ENCODE data around the gene DOCK9. TPM values are rescaled to one million over a fixed set of nuclear protein-coding genes. Genes with fewer than 3 reads are reported as not detected.

The DOCK9 gene
- polyA plus RNA-seq, 1 donor (not counting 4 experiments of a cell fraction or from before 2014, with no cell fraction given): 110 TPM

DNA sequence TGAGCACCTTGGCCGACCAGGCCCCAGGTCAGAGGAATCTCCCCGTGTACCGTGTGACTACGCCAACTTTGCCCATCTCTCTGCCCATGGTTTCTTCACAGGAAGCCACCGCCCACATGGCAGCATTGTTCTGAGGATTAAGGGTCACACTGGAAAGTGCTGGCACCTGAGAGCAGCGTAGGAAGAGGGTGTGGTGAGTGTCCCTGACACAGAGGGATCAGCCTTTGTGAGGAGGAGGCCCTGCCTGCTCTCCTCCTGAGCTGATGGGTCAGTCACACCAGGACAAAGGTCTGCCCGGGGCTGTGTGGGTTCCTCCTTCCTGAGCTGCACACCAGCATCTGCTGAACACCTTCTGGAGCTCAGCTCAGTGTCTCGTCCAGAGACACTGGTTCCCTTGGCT, 193.2 kb downstream of the DOCK9 start:
- no peak overlapping the region for H3K9ac ChIP-seq (ENCODE audit: control insufficient read depth, extremely low read depth, insufficient read depth, low read length)
- no peaks in the 10 kb centered on the region for H3K4me1 ChIP-seq (ENCODE audit: control insufficient read depth, extremely low read depth, insufficient read depth, low read length)
- DNase-seq (ENCODE audit: low read depth, low spot score) (no peak), FAIRE-seq (no peak)
- H3K79me2 ChIP-seq (ENCODE audit: control insufficient read depth, insufficient read depth, low read length): no peaks in the 10 kb centered on the region
- H3K4me3 ChIP-seq (ENCODE audit: control insufficient read depth in 2 of 3, extremely low read depth in 1 of 3, insufficient read depth in 2 of 3, low read depth in 1 of 3, low read length in 3 of 3): no peak overlapping the region
- no peak overlapping the region for H2AFZ ChIP-seq (ENCODE audit: control insufficient read depth, low read length)
- no peaks in the 10 kb centered on the region for H3K36me3 ChIP-seq (ENCODE audit: control insufficient read depth in 2 of 2, extremely low read depth in 1 of 2, insufficient read depth in 2 of 2, low read length in 2 of 2)
- H4K20me1 ChIP-seq (ENCODE audit: control insufficient read depth, extremely low read depth, insufficient read depth, low read length): no peaks in the 10 kb centered on the region
- no peak overlapping the region for H3K4me2 ChIP-seq (ENCODE audit: control insufficient read depth, extremely low read depth, insufficient read depth, low read depth, low read length)
- no peaks in the 10 kb centered on the region for H3K9me1 ChIP-seq (ENCODE audit: control insufficient read depth, extremely low read depth, insufficient read depth, low read length)
- peaks cover 3% of the 10 kb centered on the region for H3K27me3 ChIP-seq (ENCODE audit: control insufficient read depth, extremely low read depth, insufficient read depth, low read length)
- dilution Hi-C loops (cut with MboI; ENCODE audit: extremely low pct_ligation_motif_present, low sequenced_read_pairs): no loop called here
- no peaks in the 10 kb centered on the region for H3K9me3 ChIP-seq (ENCODE audit: control insufficient read depth, low read depth, low read length)
- no peak overlapping the region for H3K27ac ChIP-seq (ENCODE audit: control insufficient read depth, insufficient read depth, low read length)
- TF ChIP-seq, protein P1, sequence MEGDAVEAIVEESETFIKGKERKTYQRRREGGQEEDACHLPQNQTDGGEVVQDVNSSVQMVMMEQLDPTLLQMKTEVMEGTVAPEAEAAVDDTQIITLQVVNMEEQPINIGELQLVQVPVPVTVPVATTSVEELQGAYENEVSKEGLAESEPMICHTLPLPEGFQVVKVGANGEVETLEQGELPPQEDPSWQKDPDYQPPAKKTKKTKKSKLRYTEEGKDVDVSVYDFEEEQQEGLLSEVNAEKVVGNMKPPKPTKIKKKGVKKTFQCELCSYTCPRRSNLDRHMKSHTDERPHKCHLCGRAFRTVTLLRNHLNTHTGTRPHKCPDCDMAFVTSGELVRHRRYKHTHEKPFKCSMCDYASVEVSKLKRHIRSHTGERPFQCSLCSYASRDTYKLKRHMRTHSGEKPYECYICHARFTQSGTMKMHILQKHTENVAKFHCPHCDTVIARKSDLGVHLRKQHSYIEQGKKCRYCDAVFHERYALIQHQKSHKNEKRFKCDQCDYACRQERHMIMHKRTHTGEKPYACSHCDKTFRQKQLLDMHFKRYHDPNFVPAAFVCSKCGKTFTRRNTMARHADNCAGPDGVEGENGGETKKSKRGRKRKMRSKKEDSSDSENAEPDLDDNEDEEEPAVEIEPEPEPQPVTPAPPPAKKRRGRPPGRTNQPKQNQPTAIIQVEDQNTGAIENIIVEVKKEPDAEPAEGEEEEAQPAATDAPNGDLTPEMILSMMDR (optimal IDR thresholded peaks at IDR 0.05 in 1 of 3, IDR thresholded peaks at IDR 0.05 in 1 of 3, conservative IDR thresholded peaks at IDR 0.05 in 1 of 3; ENCODE audit: extremely low read depth in 1 of 3, insufficient read depth in 2 of 3, low read length in 3 of 3): no peak
- TF ChIP-seq EZH2 (IDR thresholded peaks at IDR 0.05; ENCODE audit: low read length): no peak

DNA sequence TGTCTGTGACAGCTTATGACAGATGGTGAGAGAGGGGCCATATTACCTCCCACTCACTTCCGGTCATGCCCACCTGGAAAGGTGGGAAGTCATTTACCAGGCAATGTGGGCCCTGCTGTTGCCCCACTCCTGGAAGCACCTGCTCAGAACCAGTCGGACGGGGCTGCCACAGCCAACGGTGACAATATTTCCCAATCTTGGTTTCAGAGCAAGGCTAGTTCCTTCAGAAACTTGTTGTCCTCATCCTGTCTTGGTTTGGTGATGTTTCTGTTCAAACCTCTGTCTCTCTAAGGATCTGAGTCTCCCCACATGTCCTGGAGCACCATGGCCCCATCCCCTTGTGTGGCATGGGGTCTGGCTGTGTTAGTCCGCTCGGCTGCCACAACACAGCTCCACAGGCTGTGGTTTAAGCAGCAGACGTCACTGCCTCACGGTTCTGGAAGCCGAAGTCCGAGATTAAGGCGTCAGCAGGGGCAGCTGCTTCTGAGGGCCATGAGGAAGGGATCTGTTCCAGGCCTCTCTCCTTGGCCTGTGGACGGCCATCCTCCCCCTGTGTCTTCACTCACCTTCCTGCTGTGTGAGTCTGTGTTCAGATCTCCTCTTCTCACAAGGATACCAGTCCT, 193.9 kb downstream of the DOCK9 start:
- no peak for FAIRE-seq
- Histone ChIP-seq H3K9me1 (ENCODE audit: control insufficient read depth, extremely low read depth, insufficient read depth, low read length) (no peaks in the 10 kb centered on the region), H3K27ac (ENCODE audit: control insufficient read depth, insufficient read depth, low read length) (no peak overlapping the region), H3K79me2 (ENCODE audit: control insufficient read depth, insufficient read depth, low read length) (no peaks in the 10 kb centered on the region), H3K27me3 (ENCODE audit: control insufficient read depth, extremely low read depth, insufficient read depth, low read length) (peaks cover 3% of the 10 kb centered on the region), H4K20me1 (ENCODE audit: control insufficient read depth, extremely low read depth, insufficient read depth, low read length) (no peaks in the 10 kb centered on the region), H3K4me3 (ENCODE audit: control insufficient read depth in 2 of 3, extremely low read depth in 1 of 3, insufficient read depth in 2 of 3, low read depth in 1 of 3, low read length in 3 of 3) (no peak overlapping the region), H2AFZ (ENCODE audit: control insufficient read depth, low read length) (no peak overlapping the region), H3K9ac (ENCODE audit: control insufficient read depth, extremely low read depth, insufficient read depth, low read length) (no peak overlapping the region), H3K4me2 (ENCODE audit: control insufficient read depth, extremely low read depth, insufficient read depth, low read depth, low read length) (no peak overlapping the region), H3K9me3 (ENCODE audit: control insufficient read depth, low read depth, low read length) (no peaks in the 10 kb centered on the region), H3K4me1 (ENCODE audit: control insufficient read depth, extremely low read depth, insufficient read depth, low read length) (no peaks in the 10 kb centered on the region), H3K36me3 (ENCODE audit: control insufficient read depth in 2 of 2, extremely low read depth in 1 of 2, insufficient read depth in 2 of 2, low read length in 2 of 2) (no peaks in the 10 kb centered on the region)
- TF ChIP-seq EZH2 (IDR thresholded peaks at IDR 0.05; ENCODE audit: low read length): no peak
- TF ChIP-seq, protein P1 (optimal IDR thresholded peaks at IDR 0.05 in 1 of 3, IDR thresholded peaks at IDR 0.05 in 1 of 3, conservative IDR thresholded peaks at IDR 0.05 in 1 of 3; ENCODE audit: extremely low read depth in 1 of 3, insufficient read depth in 2 of 3, low read length in 3 of 3): no peak
- no peak for DNase-seq (ENCODE audit: low read depth, low spot score)
- dilution Hi-C loops (cut with MboI; ENCODE audit: extremely low pct_ligation_motif_present, low sequenced_read_pairs): no loop called here

Data from keratinocyte (primary cell).